ENCODE measurements around the gene CACNA1D.

Gene CACNA1D

DNA sequence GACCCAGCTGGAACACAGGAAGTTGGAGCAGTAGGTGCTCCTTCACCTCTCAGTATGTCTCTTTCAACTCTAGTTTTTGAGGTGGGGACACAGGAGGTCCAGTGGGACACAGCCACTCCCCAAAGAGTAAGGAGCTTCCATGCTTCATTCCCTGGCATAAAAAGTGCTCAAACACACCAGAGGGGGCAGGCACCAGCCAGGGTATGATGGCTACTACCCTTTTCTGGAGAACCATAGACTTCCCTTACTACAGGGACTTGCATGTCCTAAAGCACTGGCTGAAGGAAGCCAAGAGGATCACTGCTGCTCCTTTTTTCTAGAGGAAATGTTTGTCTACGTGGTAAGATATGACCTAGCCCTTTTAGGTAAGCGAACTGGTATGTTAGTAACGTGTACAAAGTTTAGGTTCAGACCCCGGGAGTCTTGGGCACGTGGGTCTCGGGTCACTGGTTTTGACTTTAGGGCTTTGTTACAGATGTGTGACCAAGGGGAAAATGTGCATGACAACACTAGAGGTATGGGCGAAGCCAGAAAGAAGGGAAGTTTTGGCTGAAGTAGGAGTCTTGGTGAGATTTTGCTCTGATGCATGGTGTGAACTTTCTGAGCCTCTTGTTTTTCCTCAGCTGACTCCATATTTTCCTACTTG, 363.8 kb downstream of the CACNA1D start:
- no peak for DNase-seq

GRCh38 chr3:53859178-53859577, 364.8 kb downstream of the CACNA1D start:
- DNase-seq: no peak

DNA sequence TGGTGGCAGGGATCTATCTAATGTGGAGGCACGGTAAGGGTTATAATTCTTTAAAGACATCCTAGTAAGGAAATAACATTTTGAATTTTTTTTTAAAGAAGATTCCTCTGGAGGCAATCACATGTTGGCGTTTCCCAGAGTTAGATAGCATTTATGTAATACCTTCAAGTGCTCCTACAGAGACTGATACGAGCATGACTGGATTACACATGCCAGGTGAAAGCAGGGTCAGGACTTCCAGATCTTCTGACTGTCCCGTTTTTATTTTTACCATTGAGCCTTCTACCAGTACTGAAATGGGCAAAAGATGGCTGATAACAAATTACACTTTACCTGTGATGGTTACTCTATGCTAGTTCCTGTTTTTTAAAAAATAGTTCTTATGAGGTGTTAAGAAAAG, 365.8 kb downstream of the CACNA1D start:
- no peak for DNase-seq

DNA sequence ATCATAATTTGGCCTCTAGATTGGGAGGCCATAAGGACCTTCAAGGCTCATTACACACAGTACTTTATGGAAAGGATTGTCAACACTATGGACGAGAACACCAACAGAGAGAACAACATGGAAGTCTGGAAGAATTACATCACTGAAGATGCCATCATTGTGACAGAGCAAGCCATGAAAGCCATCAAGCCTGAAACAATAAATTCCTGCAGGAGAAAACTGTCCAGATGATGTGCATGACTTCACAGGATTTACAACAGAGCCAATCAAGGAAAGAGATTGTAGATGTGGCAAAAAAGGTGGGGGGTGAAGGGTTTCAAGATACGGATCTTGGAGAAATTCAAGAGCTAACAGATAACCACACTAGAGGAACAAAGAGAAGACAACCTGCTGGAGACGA, 367.8 kb downstream of the CACNA1D start:
- no peak for DNase-seq

GRCh38 chr3:53863145-53863544, 368.7 kb downstream of the CACNA1D start:
- no peak for DNase-seq

Measured in fibroblast of skin of scalp (primary cell).